Vagina (tissue), 2 donors: Measurements from ENCODE around the gene MAGEA9B.

Experiments
- POLR2A ChIP-seq, 2 donors: fragments of 450-650 bp; IDR thresholded peaks; one replicate each; pipeline ENCODE4 v1.6.1; 2017; ENCODE audit warnings: antibody characterized with exemption in 2 of 2, mild to moderate bottlenecking in 2 of 2, moderate library complexity in 2 of 2
- POLR2AphosphoS5 ChIP-seq, 2 donors: sonication (generic); formaldehyde crosslinking; IDR thresholded peaks; one replicate each; pipeline ENCODE4 v1.9.0; 2017; ENCODE audit warnings: antibody characterized with exemption in 2 of 2, mild to moderate bottlenecking in 2 of 2, low read depth in 1 of 2; ENCODE audit not compliant: insufficient read depth in 1 of 2
- TF ChIP-seq, protein P1 (sequence below), 3 experiments: fragments of 450-650 bp in 2 of 3; fragments of 200-600 bp in 1 of 3; sonication (generic) in 1 of 3; IDR thresholded peaks; one replicate each; pipeline ENCODE4 v1.5.1; 2017 to 2019; ENCODE audit warnings: antibody characterized with exemption in 3 of 3, mild to moderate bottlenecking in 2 of 3, moderate library complexity in 2 of 3

DNA sequence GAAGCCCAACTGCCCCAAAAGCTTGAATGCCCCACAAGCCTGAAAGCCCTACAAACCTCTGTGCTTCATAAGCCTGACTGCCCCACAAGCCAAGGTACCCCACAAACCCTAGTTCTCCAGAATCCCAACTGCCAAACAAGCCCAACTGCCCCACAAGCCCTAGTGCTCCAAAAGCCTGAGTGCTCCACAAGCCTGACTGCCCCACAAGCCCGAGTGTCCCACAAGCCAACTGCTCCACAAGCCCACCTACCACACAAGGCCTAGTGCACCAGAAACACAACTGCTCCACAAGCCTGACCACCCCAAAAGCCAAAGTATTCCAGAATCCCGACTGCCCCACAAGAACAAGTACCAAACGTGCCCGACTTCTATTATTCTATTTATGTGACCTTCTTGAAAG lies 23.9 kb downstream of the MAGEA9B start:
- TF ChIP-seq, protein P1, sequence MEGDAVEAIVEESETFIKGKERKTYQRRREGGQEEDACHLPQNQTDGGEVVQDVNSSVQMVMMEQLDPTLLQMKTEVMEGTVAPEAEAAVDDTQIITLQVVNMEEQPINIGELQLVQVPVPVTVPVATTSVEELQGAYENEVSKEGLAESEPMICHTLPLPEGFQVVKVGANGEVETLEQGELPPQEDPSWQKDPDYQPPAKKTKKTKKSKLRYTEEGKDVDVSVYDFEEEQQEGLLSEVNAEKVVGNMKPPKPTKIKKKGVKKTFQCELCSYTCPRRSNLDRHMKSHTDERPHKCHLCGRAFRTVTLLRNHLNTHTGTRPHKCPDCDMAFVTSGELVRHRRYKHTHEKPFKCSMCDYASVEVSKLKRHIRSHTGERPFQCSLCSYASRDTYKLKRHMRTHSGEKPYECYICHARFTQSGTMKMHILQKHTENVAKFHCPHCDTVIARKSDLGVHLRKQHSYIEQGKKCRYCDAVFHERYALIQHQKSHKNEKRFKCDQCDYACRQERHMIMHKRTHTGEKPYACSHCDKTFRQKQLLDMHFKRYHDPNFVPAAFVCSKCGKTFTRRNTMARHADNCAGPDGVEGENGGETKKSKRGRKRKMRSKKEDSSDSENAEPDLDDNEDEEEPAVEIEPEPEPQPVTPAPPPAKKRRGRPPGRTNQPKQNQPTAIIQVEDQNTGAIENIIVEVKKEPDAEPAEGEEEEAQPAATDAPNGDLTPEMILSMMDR (IDR thresholded peaks at IDR 0.05) = no peak
- TF ChIP-seq POLR2A (IDR thresholded peaks at IDR 0.05) (no peak), POLR2AphosphoS5 (IDR thresholded peaks at IDR 0.05; ENCODE audit: insufficient read depth in 1 of 2, low read depth in 1 of 2) (no peak)
